ENCODE measurements around the gene RNF32. TPM values are rescaled to one million over a fixed set of nuclear protein-coding genes. Genes with fewer than 3 reads are reported as not detected.

The RNF32 gene
- 3.0 TPM for polyA plus RNA-seq (2012; ENCODE audit: insufficient read depth, insufficient read length, low read depth)

DNA sequence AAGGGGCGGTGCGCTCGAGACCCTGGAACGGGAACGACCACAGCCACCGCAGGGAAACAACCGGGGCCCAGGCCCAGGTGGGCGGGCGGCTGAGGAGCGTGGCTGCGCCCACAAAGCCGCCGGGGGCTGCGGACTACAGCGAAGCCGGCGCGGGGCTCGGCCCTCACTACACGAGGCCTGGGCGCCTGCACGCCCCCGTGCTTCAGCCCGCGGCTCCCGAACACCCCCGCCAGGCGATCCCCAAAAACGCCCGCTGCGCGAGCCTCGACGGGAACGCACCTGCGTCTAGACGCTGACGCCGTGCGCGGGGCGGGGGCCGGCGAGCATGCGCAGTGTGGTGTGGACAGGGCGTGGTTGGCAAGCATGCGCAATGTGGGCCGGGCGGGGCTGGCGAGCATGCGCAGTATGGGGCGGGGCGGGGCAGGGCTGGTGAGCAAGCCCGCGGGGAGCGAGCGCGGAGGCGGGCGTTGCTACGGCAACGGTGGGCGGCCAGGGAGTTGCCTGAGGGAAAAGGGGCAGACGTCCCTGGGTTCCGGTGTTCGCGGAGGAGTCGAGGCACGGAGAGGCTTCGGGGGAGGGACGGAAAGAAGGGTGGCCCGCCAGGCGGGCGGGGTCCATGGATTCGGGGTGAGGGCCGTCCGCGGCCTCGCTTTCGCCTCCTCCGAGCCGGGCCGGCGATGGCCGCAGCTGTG is at the start of gene RNF32:
Gene RNF32, plus strand, starts transcription at position 518 of the 692 bp plus-strand sequence. CDS start 3,104 bp downstream, outside the sequence.
- Histone ChIP-seq H3K4me3 (ENCODE audit: low read depth, low read length) (peak within 1 kb of the TSS; percentile 87), H3K36me3 (no peaks in the 10 kb centered on the region), H3K4me1 (no peaks in the 10 kb centered on the region; the same call in 1 of the 2 replicates), H3K27me3 (no peaks in the 10 kb centered on the region), H3K9me3 (no peaks in the 10 kb centered on the region; the same call in 1 of the 2 replicates)
- peak; percentile 98 for DNase-seq
- TF ChIP-seq, protein P1, sequence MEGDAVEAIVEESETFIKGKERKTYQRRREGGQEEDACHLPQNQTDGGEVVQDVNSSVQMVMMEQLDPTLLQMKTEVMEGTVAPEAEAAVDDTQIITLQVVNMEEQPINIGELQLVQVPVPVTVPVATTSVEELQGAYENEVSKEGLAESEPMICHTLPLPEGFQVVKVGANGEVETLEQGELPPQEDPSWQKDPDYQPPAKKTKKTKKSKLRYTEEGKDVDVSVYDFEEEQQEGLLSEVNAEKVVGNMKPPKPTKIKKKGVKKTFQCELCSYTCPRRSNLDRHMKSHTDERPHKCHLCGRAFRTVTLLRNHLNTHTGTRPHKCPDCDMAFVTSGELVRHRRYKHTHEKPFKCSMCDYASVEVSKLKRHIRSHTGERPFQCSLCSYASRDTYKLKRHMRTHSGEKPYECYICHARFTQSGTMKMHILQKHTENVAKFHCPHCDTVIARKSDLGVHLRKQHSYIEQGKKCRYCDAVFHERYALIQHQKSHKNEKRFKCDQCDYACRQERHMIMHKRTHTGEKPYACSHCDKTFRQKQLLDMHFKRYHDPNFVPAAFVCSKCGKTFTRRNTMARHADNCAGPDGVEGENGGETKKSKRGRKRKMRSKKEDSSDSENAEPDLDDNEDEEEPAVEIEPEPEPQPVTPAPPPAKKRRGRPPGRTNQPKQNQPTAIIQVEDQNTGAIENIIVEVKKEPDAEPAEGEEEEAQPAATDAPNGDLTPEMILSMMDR (IDR thresholded peaks at IDR 0.05; ENCODE audit: low read depth, low read length) = no peak

DNA sequence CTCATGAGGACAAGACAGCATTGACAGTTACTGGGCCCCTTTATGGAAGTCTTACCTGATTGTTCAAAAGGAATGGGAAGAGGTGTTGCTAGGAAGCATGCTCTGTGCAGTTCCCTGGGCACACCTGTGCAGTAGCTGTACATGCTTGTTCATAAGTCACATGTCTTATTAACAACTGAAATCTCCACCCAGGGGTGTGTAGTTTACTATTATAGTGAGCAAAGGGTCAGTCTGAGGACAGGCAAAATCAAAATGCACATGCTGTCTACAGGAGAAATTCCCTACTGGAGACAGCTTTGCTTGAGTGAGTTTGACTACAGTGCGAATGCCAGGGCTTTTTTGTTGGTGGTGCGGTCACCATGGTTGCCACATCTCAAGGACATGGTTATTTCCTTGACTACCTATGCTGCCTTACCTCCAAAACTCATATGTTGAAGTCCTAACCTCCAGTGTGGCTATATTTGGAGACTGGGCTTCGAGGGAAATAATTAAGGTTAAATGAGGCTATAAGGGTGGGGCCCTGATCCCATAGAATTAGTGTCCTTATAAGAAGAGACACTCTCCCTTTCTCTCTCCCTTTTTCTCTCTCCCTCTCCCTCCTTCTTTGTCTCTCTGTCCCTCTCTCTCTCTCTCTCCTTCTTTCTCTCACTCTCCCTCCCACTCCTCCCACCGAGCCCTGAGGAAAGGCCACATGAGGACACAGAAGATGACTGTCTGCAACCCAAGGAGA is 48.3 kb upstream of the RNF32 start:
- H3K4me1 ChIP-seq = no peaks in the 10 kb centered on the region
- no peak for DNase-seq
- H3K9me3 ChIP-seq = no peaks in the 10 kb centered on the region
- no peaks in the 10 kb centered on the region for H3K36me3 ChIP-seq
- no peak overlapping the region for H3K4me3 ChIP-seq (ENCODE audit: low read depth, low read length)
- TF ChIP-seq, protein P1 (IDR thresholded peaks at IDR 0.05; ENCODE audit: low read depth, low read length) = no peak
- H3K27me3 ChIP-seq = no peaks in the 10 kb centered on the region

DNA sequence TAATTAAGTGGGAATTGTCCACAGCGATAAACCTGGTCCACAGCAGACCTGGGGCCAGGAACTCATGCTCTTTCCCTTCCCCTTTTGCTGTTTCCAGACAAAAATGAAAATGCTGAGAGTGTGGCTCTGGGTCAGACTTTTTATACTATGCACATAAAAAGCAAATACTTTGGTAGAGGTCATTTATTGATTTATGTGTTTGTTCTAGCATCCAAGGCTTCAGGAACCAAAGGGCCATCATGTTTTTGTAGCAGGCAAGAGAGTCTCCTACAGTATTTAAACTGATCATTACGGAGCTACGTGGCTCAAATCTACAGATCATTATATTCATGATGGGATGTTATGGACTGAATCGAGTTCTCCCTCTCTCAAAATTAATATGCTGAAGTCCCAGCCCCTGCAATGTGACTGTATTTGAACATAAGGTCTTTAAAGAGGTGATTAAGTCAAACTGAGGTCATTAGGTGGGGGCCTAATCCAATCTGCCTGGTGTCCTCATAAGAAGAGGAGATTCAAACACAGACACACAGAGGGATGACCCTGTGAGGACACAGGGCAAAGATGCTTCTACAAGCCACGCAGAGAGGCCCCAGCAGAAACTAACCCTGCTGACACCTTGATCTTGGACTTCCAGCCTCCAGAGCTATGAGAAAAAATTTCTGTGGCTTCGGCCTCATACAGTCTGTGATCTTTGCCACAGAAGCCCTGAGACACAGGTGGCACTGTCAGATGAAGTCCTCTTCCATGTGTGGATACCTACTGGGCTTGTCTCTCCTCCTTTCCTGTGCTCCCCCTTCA is 46.1 kb upstream of the RNF32 start:
- no peaks in the 10 kb centered on the region for H3K9me3 ChIP-seq
- no peaks in the 10 kb centered on the region for H3K4me1 ChIP-seq
- TF ChIP-seq, protein P1 (IDR thresholded peaks at IDR 0.05; ENCODE audit: low read depth, low read length) = no peak
- no peak for DNase-seq
- no peak overlapping the region for H3K4me3 ChIP-seq (ENCODE audit: low read depth, low read length)
- H3K36me3 ChIP-seq = no peaks in the 10 kb centered on the region
- no peaks in the 10 kb centered on the region for H3K27me3 ChIP-seq

DNA sequence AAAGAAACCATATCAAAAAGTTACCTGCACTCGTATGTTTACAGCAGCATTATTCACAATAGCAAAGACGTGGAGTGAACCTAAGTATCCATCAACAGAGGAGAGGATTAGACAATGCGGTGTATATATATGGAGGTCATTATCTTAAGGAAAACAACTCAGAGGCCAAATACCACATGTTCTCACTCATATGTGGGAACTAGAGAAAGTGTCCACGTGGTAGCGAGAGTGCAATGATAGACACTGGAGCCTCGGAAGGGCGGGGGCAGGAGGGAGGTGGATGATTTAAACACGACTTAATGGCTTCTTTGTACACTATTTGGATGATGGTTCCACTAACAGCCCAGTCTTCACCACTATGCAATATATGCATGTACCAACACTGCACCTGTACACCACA is 40.1 kb upstream of the RNF32 start:
- no peaks in the 10 kb centered on the region for H3K4me1 ChIP-seq
- TF ChIP-seq, protein P1 (IDR thresholded peaks at IDR 0.05; ENCODE audit: low read depth, low read length) = no peak
- no peak overlapping the region for H3K4me3 ChIP-seq (ENCODE audit: low read depth, low read length)
- H3K27me3 ChIP-seq = no peaks in the 10 kb centered on the region
- no peaks in the 10 kb centered on the region for H3K9me3 ChIP-seq
- no peak for DNase-seq
- no peaks in the 10 kb centered on the region for H3K36me3 ChIP-seq

DNA sequence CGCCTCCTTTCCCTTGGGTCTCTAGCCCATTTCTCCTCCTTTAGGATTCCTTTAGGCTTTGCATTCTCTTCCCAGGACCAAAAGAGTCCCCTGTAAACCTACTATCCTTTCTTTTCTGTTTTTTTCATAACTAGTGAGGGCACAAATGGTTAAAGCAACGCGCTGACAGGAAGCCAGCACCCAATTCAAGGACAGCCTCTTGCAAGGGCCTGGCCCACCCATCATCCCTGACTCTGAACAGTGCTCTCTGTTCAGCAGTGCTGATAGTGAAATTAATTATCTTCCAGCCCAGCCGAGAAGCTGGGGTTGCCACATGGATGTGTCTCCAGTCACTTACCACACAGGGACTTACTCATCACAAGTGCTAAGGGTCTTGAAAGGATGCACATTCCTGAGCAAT is 38.3 kb upstream of the RNF32 start:
- Histone ChIP-seq H3K36me3 (no peaks in the 10 kb centered on the region), H3K9me3 (no peaks in the 10 kb centered on the region), H3K4me3 (ENCODE audit: low read depth, low read length) (no peak overlapping the region), H3K4me1 (no peaks in the 10 kb centered on the region; the same call in 1 of the 2 replicates), H3K27me3 (peaks cover 2% of the 10 kb centered on the region)
- DNase-seq = no peak
- TF ChIP-seq, protein P1 (IDR thresholded peaks at IDR 0.05; ENCODE audit: low read depth, low read length) = no peak
